K562 (cell line): ENCODE data around the gene PTPN9. TPM values are rescaled to one million over a fixed set of nuclear protein-coding genes. Genes with fewer than 3 reads are reported as not detected.

Source experiments
- BMI1 ChIP-seq: fragments of 150-350 bp; IDR thresholded peaks from 2 replicates; pipeline ENCODE4 v1.6.1; 2014; ENCODE audit warnings: low read length
- CSDE1 ChIP-seq, 2 experiments: fragments of 450-650 bp; IDR thresholded peaks; 2 replicates each; pipeline ENCODE4 v1.6.1; 2016; ENCODE audit warnings: mild to moderate bottlenecking in 1 of 2
- ESRRA ChIP-seq: fragments of 450-650 bp; IDR thresholded peaks from 2 replicates; pipeline ENCODE4 v1.6.1; 2014; ENCODE audit warnings: low read depth, mild to moderate bottlenecking, moderate library complexity, borderline replicate concordance
- MAFK ChIP-seq: IDR thresholded peaks from 2 replicates; pipeline ENCODE4 v1.6.1; 2011; ENCODE audit warnings: low read length, improper control_type of control experiment
- NCOA2 ChIP-seq, 2 experiments: fragments of 450-650 bp; IDR thresholded peaks; 2 replicates each; pipeline ENCODE4 v1.6.1; 2018; ENCODE audit warnings: mild to moderate bottlenecking in 2 of 2, moderate library complexity in 1 of 2; ENCODE audit not compliant: partially characterized antibody in 2 of 2
- NELFE ChIP-seq: IDR thresholded peaks from 2 replicates; pipeline ENCODE4 v1.6.1; 2011; ENCODE audit warnings: mild to moderate bottlenecking; ENCODE audit not compliant: insufficient read depth, insufficient read length
- POLR2A ChIP-seq: fragments of 450-650 bp; conservative IDR thresholded peaks from 2 replicates; pipeline ENCODE4 v1.6.1; 2016
- ZNF12 ChIP-seq: sonication (generic); formaldehyde crosslinking; IDR thresholded peaks from 2 replicates; pipeline ENCODE4 v1.4.0; 2020; ENCODE audit warnings: mild to moderate bottlenecking, missing genetic modification reagents
- ZNF436 ChIP-seq: fragments of 250-450, 450-650 bp; sonication (Bioruptor Pico); formaldehyde crosslinking; IDR thresholded peaks from 2 replicates; pipeline ENCODE4 v1.7.0; 2020; ENCODE audit warnings: mild to moderate bottlenecking
- polyA plus RNA-seq, 8 experiments: library from polyadenylated mRNA; depleted of rRNA in 4 of 8; stranded (reverse) in 5 of 8; unstranded in 3 of 8; fragments of >200 nt; fragmentation: Nextera tagmentation in 2 of 8; fragmentation: Illumina TruSeq in 1 of 8; extraction: Ambion mirVana in 2 of 8; extraction: Trizol in 1 of 8; gene quantifications; 2 replicates each; pipeline versions ENCODE4 v1.2.1 to v1.2.3, GENCODE V29; 2011 to 2014; ENCODE audit warnings: inconsistent platforms in 1 of 8, missing spikeins in 1 of 8
- total RNA-seq, 7 experiments: library from RNA; depleted of rRNA in 6 of 7; stranded (reverse); fragments of >200 nt in 6 of 7; fragmentation: Illumina TruSeq in 2 of 7; extraction: Trizol in 2 of 7; gene quantifications; 2 replicates each; pipeline versions ENCODE4 v1.2.1 to v1.2.3, GENCODE V29; 2011 to 2021; ENCODE audit warnings: low replicate concordance in 1 of 7
- TF ChIP-seq, protein P1 (sequence below): fragments of 250-450 bp; sonication (Bioruptor Pico); IDR thresholded peaks from 2 replicates; pipeline ENCODE4 v1.4.0; 2020; ENCODE audit warnings: mild to moderate bottlenecking, moderate library complexity
- TF ChIP-seq, protein P2 (sequence below): sonication (generic); formaldehyde crosslinking; IDR thresholded peaks from 2 replicates; pipeline ENCODE4 v1.8.1; 2023; ENCODE audit warnings: mild to moderate bottlenecking, missing genetic modification reagents
- TF ChIP-seq, protein P3 (sequence below), 2 experiments: fragments of 450-650 bp; conservative IDR thresholded peaks; 2 replicates each; pipeline ENCODE4 v1.6.1; 2017; ENCODE audit warnings: mild to moderate bottlenecking in 2 of 2, moderate library complexity in 2 of 2
- TF ChIP-seq, protein P4 (sequence below), 2 experiments: fragments of 450-650 bp; IDR thresholded peaks; 2 replicates each; pipeline ENCODE4 v1.6.1; 2018; ENCODE audit warnings: mild to moderate bottlenecking in 2 of 2, low read depth in 1 of 2; ENCODE audit not compliant: partially characterized antibody in 2 of 2

The PTPN9 gene
- total and polyA plus RNA-seq, 9 of the 15 experiments (the other 6 are each of a cell fraction or from before 2014, with no cell fraction given), result 5.0 to 24.0 (median 14.2) TPM

DNA sequence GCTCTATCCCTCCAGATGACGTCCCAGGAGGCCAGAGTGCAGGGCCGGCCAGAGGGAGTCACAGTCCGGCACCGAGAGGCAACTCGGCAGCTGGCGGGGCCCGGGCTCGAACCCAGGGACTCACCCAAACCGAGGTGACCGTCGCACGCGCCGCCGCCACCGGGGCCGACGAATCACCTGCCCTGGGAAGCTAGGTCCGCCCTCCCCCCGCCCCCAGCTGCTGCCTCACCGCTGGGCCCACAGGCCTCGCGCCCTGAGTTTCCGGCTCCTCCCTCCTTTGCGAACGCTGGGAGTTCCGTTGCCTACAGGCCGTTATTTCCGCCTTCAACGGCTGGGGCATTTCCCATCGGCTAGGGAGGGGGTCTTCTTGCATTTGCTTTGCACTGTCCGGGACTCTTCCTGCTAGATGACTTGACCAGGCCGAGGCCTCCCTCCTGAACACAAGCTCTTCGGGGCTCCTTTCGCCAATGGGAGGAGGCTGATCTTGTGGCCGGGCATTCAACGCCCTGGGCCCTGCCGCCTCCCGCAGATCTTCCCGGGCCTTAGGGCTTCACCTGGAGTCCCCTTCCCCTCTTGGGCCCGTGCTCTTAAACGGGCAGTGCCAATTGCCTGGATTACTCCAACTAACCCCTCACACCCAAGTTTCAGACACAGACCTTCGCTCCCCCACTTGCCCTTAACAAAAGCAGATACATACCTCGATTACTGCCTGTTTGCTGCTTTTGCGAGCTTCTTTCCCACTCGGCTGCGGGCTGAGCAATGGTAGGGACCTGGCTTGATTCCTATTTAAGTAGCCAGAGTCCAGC, 46.6 kb upstream of the PTPN9 start, which contains the start of gene SNUPN (continued):
- TF ChIP-seq ZNF436 (CRISPR knock-in tag), result no peak
- peak; percentile 61 for TF ChIP-seq ESRRA
- TF ChIP-seq BMI1, result no peak
- no peak for TF ChIP-seq NCOA2 (IDR thresholded peaks at IDR 0.05; ENCODE audit: partially characterized antibody in 2 of 2)
- peak; percentile 69; the same call in 1 of the 2 replicates for TF ChIP-seq ZNF12 (CRISPR knock-in tag)
- TF ChIP-seq CSDE1 (IDR thresholded peaks at IDR 0.05), result no peak
- TF ChIP-seq MAFK, result no peak
- TF ChIP-seq, protein P1, sequence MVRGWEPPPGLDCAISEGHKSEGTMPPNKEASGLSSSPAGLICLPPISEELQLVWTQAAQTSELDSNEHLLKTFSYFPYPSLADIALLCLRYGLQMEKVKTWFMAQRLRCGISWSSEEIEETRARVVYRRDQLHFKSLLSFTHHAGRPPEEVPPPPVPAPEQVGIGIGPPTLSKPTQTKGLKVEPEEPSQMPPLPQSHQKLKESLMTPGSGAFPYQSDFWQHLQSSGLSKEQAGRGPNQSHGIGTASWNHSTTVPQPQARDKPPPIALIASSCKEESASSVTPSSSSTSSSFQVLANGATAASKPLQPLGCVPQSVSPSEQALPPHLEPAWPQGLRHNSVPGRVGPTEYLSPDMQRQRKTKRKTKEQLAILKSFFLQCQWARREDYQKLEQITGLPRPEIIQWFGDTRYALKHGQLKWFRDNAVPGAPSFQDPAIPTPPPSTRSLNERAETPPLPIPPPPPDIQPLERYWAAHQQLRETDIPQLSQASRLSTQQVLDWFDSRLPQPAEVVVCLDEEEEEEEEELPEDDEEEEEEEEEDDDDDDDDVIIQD, result no peak
- TF ChIP-seq NELFE, result no peak
- peak; percentile 92 for TF ChIP-seq POLR2A
- TF ChIP-seq, protein P2, sequence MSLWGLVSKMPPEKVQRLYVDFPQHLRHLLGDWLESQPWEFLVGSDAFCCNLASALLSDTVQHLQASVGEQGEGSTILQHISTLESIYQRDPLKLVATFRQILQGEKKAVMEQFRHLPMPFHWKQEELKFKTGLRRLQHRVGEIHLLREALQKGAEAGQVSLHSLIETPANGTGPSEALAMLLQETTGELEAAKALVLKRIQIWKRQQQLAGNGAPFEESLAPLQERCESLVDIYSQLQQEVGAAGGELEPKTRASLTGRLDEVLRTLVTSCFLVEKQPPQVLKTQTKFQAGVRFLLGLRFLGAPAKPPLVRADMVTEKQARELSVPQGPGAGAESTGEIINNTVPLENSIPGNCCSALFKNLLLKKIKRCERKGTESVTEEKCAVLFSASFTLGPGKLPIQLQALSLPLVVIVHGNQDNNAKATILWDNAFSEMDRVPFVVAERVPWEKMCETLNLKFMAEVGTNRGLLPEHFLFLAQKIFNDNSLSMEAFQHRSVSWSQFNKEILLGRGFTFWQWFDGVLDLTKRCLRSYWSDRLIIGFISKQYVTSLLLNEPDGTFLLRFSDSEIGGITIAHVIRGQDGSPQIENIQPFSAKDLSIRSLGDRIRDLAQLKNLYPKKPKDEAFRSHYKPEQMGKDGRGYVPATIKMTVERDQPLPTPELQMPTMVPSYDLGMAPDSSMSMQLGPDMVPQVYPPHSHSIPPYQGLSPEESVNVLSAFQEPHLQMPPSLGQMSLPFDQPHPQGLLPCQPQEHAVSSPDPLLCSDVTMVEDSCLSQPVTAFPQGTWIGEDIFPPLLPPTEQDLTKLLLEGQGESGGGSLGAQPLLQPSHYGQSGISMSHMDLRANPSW (CRISPR knock-in tag), result no peak
- TF ChIP-seq, protein P3, sequence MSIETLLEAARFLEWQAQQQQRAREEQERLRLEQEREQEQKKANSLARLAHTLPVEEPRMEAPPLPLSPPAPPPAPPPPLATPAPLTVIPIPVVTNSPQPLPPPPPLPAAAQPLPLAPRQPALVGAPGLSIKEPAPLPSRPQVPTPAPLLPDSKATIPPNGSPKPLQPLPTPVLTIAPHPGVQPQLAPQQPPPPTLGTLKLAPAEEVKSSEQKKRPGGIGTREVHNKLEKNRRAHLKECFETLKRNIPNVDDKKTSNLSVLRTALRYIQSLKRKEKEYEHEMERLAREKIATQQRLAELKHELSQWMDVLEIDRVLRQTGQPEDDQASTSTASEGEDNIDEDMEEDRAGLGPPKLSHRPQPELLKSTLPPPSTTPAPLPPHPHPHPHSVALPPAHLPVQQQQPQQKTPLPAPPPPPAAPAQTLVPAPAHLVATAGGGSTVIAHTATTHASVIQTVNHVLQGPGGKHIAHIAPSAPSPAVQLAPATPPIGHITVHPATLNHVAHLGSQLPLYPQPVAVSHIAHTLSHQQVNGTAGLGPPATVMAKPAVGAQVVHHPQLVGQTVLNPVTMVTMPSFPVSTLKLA (conservative IDR thresholded peaks at IDR 0.05), result peak; percentile 87 to 94
- TF ChIP-seq, protein P4, sequence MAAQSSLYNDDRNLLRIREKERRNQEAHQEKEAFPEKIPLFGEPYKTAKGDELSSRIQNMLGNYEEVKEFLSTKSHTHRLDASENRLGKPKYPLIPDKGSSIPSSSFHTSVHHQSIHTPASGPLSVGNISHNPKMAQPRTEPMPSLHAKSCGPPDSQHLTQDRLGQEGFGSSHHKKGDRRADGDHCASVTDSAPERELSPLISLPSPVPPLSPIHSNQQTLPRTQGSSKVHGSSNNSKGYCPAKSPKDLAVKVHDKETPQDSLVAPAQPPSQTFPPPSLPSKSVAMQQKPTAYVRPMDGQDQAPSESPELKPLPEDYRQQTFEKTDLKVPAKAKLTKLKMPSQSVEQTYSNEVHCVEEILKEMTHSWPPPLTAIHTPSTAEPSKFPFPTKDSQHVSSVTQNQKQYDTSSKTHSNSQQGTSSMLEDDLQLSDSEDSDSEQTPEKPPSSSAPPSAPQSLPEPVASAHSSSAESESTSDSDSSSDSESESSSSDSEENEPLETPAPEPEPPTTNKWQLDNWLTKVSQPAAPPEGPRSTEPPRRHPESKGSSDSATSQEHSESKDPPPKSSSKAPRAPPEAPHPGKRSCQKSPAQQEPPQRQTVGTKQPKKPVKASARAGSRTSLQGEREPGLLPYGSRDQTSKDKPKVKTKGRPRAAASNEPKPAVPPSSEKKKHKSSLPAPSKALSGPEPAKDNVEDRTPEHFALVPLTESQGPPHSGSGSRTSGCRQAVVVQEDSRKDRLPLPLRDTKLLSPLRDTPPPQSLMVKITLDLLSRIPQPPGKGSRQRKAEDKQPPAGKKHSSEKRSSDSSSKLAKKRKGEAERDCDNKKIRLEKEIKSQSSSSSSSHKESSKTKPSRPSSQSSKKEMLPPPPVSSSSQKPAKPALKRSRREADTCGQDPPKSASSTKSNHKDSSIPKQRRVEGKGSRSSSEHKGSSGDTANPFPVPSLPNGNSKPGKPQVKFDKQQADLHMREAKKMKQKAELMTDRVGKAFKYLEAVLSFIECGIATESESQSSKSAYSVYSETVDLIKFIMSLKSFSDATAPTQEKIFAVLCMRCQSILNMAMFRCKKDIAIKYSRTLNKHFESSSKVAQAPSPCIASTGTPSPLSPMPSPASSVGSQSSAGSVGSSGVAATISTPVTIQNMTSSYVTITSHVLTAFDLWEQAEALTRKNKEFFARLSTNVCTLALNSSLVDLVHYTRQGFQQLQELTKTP (IDR thresholded peaks at IDR 0.05; ENCODE audit: low read depth in 1 of 2, partially characterized antibody in 2 of 2), result peak in 1 of 2 experiments; percentile 11
